ENCODE data around the gene SLC6A20.

Gene SLC6A20

GRCh38 chr3:45802146-45802545, 5.8 kb upstream of the SLC6A20 start:
- DNase-seq (ENCODE audit: low read depth in 3 of 3), result no peak

GRCh38 chr3:45800611-45801010, 4.3 kb upstream of the SLC6A20 start:
- DNase-seq (ENCODE audit: low read depth in 3 of 3), result no peak

GRCh38 chr3:45799586-45799985, 3.2 kb upstream of the SLC6A20 start:
- no peak for DNase-seq (ENCODE audit: low read depth in 3 of 3)

- no peak for DNase-seq (ENCODE audit: low read depth in 3 of 3)
These were observed 1.7 kb upstream of the SLC6A20 start for GRCh38 chr3:45798034-45798433.

DNA sequence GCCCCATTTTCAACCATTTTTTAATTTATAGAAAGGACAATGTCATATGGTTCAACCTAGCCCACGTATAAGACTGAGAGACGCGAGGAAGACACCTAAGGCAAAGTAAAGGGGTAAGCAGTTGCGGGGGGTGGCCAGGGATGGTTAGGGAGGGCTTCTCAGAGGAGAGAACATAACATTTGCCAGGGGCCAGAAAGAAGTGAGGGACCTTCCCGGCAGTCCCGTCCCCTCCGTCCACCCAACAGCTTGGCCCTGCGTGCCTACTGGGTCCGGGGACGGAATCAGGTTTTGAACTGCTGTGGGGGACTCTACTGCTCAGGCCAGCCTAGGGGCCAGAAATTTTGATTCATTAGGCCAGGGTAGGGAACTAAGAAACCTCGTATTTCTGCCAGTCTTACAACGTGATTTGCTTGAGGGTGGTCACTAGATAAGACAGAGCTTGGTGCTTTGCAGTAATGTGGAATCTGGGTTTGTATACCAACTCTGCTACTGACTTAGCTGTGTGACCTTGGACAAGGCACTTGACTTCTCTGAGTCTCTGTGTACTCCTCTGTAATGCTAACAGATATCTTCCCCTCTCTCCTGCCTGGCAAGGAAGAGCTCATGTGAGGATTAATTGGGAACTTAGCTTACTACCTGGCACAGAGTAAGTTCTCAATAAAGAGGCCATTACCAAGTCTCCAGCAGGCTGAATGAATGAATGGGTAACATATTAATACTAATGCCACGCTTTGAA, 734 bp upstream of the SLC6A20 start:
- no peak for DNase-seq (ENCODE audit: low read depth in 3 of 3)

DNA sequence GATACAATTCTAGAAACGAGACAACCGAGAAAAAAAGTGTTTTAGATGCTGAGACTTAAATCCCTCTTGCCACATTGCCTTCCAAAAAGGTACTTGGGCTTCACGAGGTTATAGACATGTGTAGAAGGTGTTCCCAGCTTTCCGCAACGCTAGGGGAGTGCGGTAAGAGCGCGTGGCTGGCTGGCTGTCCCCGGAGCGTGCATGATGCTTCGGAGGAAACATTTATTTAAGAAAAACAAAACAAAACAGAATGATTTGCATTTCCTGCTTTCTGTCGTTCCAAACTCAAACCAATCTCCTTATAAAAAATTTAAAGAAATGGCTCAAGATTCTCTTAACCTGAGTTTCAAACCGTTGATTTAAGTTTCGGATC, 841 bp downstream of the SLC6A20 start:
- no peak for DNase-seq (ENCODE audit: low read depth in 3 of 3)

DNA sequence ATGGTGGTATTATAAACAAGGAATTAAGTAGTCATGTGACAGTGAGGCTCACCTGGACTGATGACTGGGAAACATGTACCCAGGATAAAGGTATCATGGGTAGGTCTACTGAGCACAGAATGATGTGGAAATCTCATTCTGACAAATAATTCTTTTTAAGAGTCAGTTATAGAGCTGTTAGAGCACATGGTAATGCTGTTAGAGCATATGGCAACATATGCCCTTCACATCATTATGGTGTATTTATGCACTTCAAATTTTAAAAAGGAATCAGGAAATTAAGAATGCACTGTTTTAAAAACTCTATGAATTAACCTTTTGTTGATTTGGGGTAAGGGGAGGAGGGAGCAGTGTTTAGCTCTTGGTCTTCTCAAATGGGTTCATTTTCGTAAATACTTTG, 1.7 kb downstream of the SLC6A20 start:
- DNase-seq (ENCODE audit: low read depth in 3 of 3), result no peak

DNA sequence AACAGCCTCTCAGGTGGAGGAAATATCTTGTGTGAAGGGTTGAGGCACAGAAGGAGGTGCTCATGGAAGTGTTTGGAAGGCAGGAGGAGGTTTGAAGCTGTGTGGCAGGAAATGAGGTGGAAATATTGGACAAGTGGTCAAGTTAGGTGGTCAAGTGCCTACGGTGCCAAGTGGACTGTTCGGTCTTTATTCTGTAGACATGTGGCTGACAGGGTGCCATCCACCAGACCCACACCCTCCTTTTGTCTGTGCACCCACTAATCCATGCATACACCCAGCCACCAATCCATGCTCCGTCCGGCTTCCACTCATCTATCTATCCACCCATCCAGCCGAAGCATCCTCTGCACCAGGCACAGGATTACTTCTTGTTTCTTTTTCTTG, 2.2 kb downstream of the SLC6A20 start:
- no peak for DNase-seq (ENCODE audit: low read depth in 3 of 3)

GRCh38 chr3:45793482-45794176, 2.7 kb downstream of the SLC6A20 start:
- DNase-seq (ENCODE audit: low read depth in 3 of 3), result no peak

DNA sequence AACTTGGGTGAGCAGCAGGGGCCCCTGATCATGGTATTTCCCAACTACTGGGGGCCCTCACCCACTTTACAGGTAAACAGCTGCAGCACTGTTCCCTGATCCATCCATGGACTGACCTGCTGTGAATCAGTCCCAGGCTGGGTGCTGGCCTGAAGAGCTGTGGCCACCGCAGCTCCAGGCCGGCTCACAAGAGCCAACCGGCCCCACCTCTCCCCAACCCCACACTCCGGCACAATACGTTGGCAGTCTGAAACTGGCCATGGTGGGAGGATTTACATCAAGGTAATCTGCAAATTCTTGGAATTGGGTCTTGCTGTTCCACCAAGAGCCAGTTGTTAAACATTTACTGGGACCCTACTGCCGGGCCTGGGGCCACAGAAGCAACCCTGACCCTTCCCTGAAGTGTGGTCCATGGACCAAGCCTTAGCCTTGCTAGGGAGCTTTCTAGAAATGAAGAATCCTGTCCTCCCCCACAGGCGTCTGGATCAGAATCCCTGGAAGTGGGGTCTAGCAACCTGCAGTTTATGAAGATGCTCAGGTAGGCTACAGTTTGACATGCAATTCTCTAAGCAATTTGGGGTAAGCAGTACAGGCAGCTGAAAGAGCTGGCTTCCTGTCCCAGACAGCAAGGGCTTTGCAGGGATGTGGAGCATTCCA, 3.7 kb downstream of the SLC6A20 start:
- DNase-seq (ENCODE audit: low read depth in 3 of 3), result no peak

DNA sequence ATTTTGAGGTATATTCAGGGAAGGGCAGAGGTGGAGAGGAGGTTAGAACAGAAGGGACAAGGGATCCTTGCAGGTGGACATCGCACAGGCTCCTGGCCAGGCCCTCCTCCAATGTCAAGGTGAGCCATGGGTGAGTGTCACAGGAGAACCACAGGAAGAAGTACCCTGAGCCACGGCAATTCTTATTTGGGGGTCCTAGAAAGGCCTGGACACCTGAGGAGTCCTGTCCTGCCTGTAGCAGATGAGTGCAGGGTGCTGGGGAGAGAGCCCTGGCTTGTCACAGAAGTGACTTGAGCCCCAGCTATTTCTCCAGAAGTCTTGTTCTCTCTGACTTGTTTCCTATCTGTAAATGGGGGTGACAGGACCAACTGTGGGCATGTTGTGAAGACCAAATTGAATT, 4.3 kb downstream of the SLC6A20 start:
- DNase-seq (ENCODE audit: low read depth in 3 of 3), result no peak

DNA sequence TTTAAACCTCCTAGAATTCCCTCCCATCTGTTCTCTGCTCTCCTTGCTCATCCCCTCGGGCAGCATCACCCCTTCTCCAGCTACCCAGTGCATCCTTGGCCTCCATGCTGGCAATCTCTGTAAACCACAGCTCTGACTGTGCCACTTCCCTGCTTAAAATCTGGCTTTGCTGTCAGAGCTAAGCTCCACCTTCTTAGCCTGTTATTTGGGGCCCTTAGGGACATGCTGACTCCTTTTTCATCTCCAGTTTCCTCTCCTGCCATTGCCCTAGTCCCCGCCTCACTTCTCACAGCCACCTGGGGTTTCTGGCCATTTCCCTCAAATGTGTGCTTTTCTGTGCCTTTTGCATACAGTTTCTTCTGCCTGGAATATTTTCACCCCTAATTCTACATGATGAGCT, 5.7 kb downstream of the SLC6A20 start:
- DNase-seq (ENCODE audit: low read depth in 3 of 3), result no peak

DNA sequence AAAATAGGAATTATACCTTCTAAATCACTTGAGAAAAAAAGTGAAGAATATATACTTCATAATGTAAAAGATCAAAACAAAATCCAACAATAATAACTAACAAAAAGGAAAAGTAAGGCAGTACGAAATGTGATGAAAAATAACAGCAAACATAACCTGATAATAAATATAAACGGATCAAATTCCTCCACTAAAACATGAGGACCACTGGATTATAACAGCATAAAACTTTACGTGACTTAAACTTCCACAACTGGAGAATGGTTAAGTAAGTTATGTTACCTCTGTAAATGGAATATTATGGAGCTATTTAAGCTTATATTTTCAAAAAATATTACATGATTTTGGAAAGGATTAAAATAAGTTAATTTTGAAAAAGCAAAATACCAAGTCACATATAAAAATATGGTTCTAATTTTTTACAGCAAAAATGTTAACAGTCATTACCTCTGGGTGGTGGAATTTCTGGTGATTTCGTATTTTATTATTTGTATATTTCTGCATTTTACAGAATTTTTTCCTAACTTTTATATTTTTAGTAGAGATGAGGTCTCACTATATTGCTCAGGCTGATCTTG, 7.0 kb downstream of the SLC6A20 start:
- no peak for DNase-seq (ENCODE audit: low read depth in 3 of 3)

GRCh38 chr3:45787551-45787950, 8.8 kb downstream of the SLC6A20 start:
- no peak for DNase-seq (ENCODE audit: low read depth in 3 of 3)

- DNase-seq (ENCODE audit: low read depth in 3 of 3), result no peak
These were observed 9.4 kb downstream of the SLC6A20 start for GRCh38 chr3:45786801-45787495.

- no peak for DNase-seq (ENCODE audit: low read depth in 3 of 3)
These were observed 10.7 kb downstream of the SLC6A20 start for GRCh38 chr3:45785605-45786150.

GRCh38 chr3:45783667-45784066, 12.7 kb downstream of the SLC6A20 start:
- no peak for DNase-seq (ENCODE audit: low read depth in 3 of 3)

DNA sequence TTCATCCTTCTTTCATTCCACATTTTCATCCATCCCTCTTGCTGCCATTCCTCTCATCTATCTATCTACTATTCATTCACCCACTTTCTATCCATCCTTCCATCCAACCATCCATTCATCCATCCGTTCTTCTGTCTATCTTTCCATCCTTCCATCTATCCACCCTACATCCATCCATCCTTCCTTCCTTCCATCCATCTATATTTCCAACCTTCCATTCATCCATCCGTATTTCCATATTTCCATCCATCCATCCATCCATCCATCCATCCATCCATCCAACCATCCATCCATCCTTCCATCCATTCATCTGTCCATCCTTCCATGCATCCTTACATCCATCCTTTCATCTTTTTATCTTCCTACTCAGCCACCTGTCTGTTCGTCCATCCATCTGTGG, 14.0 kb downstream of the SLC6A20 start:
- no peak for DNase-seq (ENCODE audit: low read depth in 3 of 3)

DNA sequence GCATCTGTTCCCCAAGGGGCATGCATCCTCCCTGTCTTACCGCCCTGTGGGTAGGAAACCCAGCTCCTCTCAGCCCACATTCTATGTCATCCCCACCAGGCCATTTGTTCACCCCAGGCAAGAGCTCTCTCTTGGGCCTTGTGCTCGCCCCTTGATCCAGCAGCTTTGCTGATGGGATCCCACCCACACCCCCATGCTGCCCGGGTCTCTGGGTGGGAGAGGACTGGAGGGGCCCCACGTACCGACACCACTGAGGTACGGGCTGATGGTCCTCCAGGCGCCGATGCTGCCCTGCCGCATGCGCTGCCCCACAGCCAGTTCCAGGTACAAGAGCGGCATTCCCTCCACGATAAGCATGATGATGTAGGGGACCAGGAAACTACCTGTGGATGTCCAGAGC, 14.5 kb downstream of the SLC6A20 start:
- DNase-seq (ENCODE audit: low read depth in 3 of 3), result no peak

- DNase-seq (ENCODE audit: low read depth in 3 of 3), result no peak
These were observed 15.1 kb downstream of the SLC6A20 start for GRCh38 chr3:45781271-45781670.

GRCh38 chr3:45779746-45780735, 16.3 kb downstream of the SLC6A20 start:
- DNase-seq (ENCODE audit: low read depth in 3 of 3), result no peak

Measured in stimulated activated CD4-positive, alpha-beta T cell treated with anti-CD3 and anti-CD28 coated beads, TNF-alpha, amount 100 ng/mL, for 4 hours (primary cell).